Parathyroid adenoma (tissue), 2 donors: Measurements from ENCODE around the gene LRRC32.

ENCODE experiments used
- H2AFZ ChIP-seq: fragments of 300-600 bp; sonication (generic); one replicate; pipeline ENCODE4 v1.7.0; 2017; ENCODE audit warnings: antibody characterized with exemption, mild to moderate bottlenecking
- H3K27ac ChIP-seq: fragments of 300-600 bp; sonication (generic); one replicate; pipeline ENCODE4 v1.7.0; 2017
- H3K27me3 ChIP-seq: fragments of 300-600 bp; sonication (generic); one replicate; pipeline ENCODE4 v1.7.0; 2017; ENCODE audit warnings: low read length; ENCODE audit not compliant: control insufficient read depth, insufficient read depth
- H3K36me3 ChIP-seq: fragments of 300-600 bp; sonication (generic); one replicate; pipeline ENCODE4 v1.7.0; 2017; ENCODE audit warnings: low read length; ENCODE audit not compliant: control insufficient read depth, insufficient read depth
- H3K4me1 ChIP-seq: fragments of 300-600 bp; sonication (generic); one replicate; pipeline ENCODE4 v1.7.0; 2017; ENCODE audit warnings: control low read depth
- H3K4me2 ChIP-seq: fragments of 300-600 bp; sonication (generic); one replicate; pipeline ENCODE4 v1.7.0; 2017; ENCODE audit warnings: low read length
- H3K4me3 ChIP-seq: fragments of 300-600 bp; sonication (generic); one replicate; pipeline ENCODE4 v1.7.0; 2017; ENCODE audit warnings: low read depth, low read length
- H3K79me2 ChIP-seq: fragments of 300-600 bp; sonication (generic); one replicate; pipeline ENCODE4 v1.7.0; 2017; ENCODE audit warnings: control low read depth
- H3K9ac ChIP-seq: fragments of 300-600 bp; sonication (generic); one replicate; pipeline ENCODE4 v1.7.0; 2017; ENCODE audit warnings: mild to moderate bottlenecking
- H3K9me3 ChIP-seq: fragments of 300-600 bp; sonication (generic); one replicate; pipeline ENCODE4 v1.7.0; 2017; ENCODE audit warnings: low read length; ENCODE audit not compliant: control insufficient read depth
- TF ChIP-seq, protein P1 (sequence below): fragments of 300-600 bp; sonication (generic); IDR thresholded peaks from one replicate; pipeline ENCODE4 v1.7.0; 2017; ENCODE audit warnings: antibody characterized with exemption, mild to moderate bottlenecking
- donor health status: primary hyperparathyroidism.

The LRRC32 gene

DNA sequence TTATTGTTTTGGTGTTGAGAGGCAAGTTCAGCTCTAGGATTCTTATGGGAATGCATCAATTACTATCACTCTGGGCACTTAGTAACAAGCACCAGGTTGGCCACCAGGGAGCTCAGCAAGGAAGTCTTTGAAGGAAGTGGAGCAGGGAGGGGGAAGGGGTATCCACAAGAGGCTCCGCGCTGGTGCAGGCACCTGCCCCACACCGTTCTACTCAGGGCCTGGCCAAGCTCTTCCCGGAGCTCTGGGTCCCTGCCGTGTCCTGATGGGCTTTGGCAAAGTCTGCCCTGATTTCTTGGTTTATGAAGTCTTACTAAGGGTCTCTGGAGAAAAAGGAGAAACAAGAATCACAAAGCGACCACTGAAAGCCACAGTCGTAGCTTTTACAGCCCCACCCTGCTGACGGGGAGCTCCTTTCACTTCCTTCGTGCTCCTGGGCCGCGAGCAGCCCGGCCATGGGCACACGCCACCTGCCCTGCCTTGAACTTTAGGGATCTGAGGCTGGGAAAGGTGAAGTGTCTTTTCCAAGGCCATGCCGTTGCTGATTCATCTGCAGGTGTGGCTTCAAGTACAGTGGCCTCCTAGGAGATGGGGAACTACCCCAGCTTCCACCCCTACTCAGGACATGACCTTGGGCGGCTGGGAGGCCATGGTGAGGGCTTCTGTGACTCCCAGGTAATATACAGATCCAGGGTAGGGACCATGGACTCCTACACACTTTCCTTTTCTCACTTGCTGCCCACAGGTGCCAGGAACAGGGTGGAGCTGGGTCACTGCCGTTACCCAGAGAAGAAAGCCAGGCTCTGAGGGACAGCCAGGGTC is 15.9 kb upstream of the LRRC32 start:
- no peak overlapping the region for H3K4me3 ChIP-seq
- no peaks in the 10 kb centered on the region for H3K36me3 ChIP-seq
- no peaks in the 10 kb centered on the region for H3K4me1 ChIP-seq
- no peak overlapping the region for H3K9ac ChIP-seq
- no peaks in the 10 kb centered on the region for H3K27me3 ChIP-seq
- no peak overlapping the region for H2AFZ ChIP-seq
- H3K27ac ChIP-seq = no peak overlapping the region
- H3K4me2 ChIP-seq = no peak overlapping the region
- TF ChIP-seq, protein P1, sequence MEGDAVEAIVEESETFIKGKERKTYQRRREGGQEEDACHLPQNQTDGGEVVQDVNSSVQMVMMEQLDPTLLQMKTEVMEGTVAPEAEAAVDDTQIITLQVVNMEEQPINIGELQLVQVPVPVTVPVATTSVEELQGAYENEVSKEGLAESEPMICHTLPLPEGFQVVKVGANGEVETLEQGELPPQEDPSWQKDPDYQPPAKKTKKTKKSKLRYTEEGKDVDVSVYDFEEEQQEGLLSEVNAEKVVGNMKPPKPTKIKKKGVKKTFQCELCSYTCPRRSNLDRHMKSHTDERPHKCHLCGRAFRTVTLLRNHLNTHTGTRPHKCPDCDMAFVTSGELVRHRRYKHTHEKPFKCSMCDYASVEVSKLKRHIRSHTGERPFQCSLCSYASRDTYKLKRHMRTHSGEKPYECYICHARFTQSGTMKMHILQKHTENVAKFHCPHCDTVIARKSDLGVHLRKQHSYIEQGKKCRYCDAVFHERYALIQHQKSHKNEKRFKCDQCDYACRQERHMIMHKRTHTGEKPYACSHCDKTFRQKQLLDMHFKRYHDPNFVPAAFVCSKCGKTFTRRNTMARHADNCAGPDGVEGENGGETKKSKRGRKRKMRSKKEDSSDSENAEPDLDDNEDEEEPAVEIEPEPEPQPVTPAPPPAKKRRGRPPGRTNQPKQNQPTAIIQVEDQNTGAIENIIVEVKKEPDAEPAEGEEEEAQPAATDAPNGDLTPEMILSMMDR = no peak
- no peaks in the 10 kb centered on the region for H3K79me2 ChIP-seq
- H3K9me3 ChIP-seq = no peaks in the 10 kb centered on the region

DNA sequence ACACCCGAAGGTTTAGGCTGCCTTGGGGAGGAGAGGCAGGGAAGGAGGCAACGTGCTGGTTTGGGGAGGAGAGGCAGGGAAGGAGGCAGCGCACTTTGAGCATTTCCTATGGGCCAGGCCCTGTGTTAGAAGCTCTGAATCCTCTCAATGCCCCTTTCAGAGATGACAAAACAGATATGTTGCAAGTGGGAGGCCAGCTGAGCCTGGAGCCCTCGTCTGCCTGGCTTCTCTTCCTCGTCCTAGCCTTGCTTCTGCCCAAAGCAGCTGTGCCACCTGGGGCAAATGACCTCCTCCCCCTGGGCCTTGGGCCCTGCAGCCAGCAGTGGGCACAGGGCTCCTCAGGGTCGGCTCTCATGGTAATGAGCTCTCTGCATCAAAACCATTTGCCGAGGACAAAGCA is 15.3 kb upstream of the LRRC32 start:
- no peak overlapping the region for H2AFZ ChIP-seq
- no peaks in the 10 kb centered on the region for H3K9me3 ChIP-seq
- H3K4me1 ChIP-seq = no peaks in the 10 kb centered on the region
- no peaks in the 10 kb centered on the region for H3K27me3 ChIP-seq
- H3K36me3 ChIP-seq = no peaks in the 10 kb centered on the region
- no peak overlapping the region for H3K9ac ChIP-seq
- H3K27ac ChIP-seq = no peak overlapping the region
- no peak overlapping the region for H3K4me2 ChIP-seq
- no peaks in the 10 kb centered on the region for H3K79me2 ChIP-seq
- TF ChIP-seq, protein P1 = no peak
- no peak overlapping the region for H3K4me3 ChIP-seq

DNA sequence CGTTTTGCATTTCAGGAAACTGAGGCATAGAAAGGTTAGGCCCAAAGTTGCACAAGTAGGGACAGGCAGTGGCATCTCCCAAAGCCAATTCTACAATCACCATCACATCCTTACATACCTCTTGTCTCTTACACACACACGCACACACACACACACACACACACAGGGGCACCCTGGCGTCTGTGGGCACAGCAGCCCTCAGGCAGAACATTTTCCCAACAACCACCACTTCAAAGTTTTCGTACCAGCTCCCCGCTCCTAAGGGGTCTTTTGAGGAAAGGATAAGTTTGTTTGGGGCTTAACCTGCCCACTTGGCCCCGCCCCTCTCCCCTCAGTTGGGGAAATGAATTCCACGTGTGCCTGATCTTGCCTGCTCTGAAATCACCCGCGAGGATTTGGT is 14.7 kb upstream of the LRRC32 start:
- H3K27ac ChIP-seq = no peak overlapping the region
- no peak overlapping the region for H3K4me3 ChIP-seq
- H3K27me3 ChIP-seq = no peaks in the 10 kb centered on the region
- no peaks in the 10 kb centered on the region for H3K9me3 ChIP-seq
- TF ChIP-seq, protein P1 = no peak
- no peak overlapping the region for H3K9ac ChIP-seq
- H3K36me3 ChIP-seq = no peaks in the 10 kb centered on the region
- no peaks in the 10 kb centered on the region for H3K4me1 ChIP-seq
- no peak overlapping the region for H2AFZ ChIP-seq
- H3K4me2 ChIP-seq = no peak overlapping the region
- H3K79me2 ChIP-seq = no peaks in the 10 kb centered on the region

DNA sequence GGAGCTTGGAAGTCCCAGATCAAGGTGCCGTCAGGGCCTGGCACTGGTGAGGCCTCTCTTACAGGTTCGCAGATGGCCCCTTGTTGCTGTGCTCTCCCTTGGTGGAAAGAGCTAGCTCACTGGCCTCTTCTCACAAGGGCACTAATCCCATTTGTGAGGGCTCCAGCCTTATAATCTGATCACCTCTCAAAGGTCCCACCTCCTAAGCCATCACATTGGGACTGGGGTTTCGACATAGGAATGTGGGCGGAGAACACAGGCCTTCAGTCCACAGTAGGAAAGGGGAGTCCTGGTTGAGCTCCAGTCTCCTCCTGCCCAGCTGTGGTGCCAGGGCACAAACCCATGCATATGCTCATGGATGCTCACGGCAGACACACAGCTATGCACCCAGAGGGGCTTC is 14.0 kb upstream of the LRRC32 start:
- no peak overlapping the region for H3K4me3 ChIP-seq
- H3K27me3 ChIP-seq = no peaks in the 10 kb centered on the region
- no peaks in the 10 kb centered on the region for H3K36me3 ChIP-seq
- H3K9ac ChIP-seq = no peak overlapping the region
- H3K4me1 ChIP-seq = no peaks in the 10 kb centered on the region
- H3K27ac ChIP-seq = no peak overlapping the region
- H3K4me2 ChIP-seq = no peak overlapping the region
- H3K79me2 ChIP-seq = no peaks in the 10 kb centered on the region
- no peaks in the 10 kb centered on the region for H3K9me3 ChIP-seq
- no peak overlapping the region for H2AFZ ChIP-seq
- TF ChIP-seq, protein P1 = no peak
